ENCODE results near the gene PRKCG.

Gene PRKCG

DNA sequence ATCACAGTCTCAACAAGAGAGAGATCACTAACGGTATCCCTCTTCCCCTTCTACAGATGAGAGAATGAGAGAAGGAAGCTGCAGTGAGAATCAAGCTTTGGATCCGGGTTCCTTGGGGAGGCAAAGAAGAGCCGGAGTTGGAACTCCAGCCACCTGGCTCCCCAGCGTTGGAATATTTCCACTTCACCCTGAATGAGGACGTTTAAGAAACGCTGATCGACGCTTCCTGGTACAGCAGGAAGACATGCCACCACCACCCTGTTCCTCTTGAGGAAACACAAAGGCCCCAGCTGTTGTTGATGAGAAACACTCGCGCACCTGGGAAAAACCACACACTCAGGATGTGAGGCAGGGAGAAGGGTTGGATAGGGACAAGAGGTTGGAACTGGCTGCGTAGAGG lies 69.4 kb downstream of the PRKCG start:
- no peak for TF ChIP-seq CTCF (IDR thresholded peaks at IDR 0.05; ENCODE audit: borderline replicate concordance, control extremely low read depth, extremely low read depth, insufficient read depth, missing control alignments)
- DNase-seq (ENCODE audit: low spot score) = no peak
- in situ Hi-C loops (cut with MboI; ENCODE audit: low sequenced_read_pairs, unreplicated experiment) = no loop called here

DNA sequence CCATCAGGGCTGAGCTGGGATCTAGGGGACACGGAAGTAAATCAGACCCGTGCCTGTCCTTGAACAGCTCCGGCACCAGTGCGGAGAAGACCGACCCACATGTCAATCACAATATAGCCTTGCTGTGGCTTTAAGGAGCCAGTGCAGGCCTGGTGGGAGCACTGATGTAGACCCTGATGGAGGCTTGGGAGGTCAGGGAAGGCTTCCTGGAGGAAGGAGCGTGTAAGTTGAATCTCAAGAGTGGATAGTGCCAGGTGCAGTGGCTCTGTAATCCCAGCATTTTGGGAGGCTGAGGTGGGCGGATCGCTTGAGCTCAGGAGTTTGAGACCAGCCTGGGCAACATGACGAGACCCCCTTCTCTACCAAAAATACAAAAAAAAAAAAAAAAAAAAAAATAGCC lies 70.0 kb downstream of the PRKCG start:
- no peak for DNase-seq (ENCODE audit: low spot score)
- TF ChIP-seq CTCF (IDR thresholded peaks at IDR 0.05; ENCODE audit: borderline replicate concordance, control extremely low read depth, extremely low read depth, insufficient read depth, missing control alignments) = no peak
- in situ Hi-C loops (cut with MboI; ENCODE audit: low sequenced_read_pairs, unreplicated experiment) = no loop called here

DNA sequence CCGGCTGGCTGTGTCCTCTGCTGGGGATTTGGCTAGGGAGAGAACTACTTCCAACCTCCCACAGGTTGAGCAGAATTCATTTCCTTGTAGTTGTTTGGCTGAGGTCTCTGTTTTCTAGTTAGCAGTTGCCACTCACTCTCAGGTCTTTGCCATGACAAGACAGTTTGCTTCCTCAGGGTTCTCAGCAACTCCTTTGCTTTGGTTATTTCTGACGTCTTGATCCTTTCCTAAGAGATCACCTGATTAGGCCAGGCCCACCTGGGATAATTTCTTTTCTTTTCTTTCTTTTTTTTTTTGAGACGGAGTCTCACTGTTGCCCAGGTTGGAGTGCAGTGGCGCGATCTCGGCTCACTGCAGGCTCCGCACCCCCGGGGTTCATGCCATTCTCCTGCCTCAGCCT lies 71.4 kb downstream of the PRKCG start:
- TF ChIP-seq CTCF (IDR thresholded peaks at IDR 0.05; ENCODE audit: borderline replicate concordance, control extremely low read depth, extremely low read depth, insufficient read depth, missing control alignments) = no peak
- DNase-seq (ENCODE audit: low spot score) = no peak
- in situ Hi-C loops (cut with MboI; ENCODE audit: low sequenced_read_pairs, unreplicated experiment) = no loop called here

Measured in GM13976 (cell line).